ENCODE measurements around the gene HMCN2.

DNA sequence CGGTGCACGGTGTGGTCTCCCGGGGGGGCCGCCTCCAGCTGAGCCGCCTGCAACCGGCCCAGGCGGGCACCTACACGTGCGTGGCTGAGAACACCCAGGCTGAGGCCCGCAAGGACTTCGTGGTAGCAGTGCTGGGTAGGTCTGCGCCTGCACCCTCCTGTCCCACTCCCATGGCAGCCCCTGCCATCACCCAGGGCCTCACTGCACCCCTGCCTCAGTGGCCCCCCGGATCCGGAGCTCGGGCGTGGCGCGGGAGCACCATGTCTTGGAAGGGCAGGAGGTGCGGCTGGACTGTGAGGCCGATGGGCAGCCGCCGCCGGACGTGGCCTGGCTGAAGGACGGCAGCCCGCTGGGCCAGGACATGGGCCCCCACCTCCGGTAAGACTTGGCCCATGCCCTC, 125.4 kb downstream of the HMCN2 start:
- TF ChIP-seq CTCF (IDR thresholded peaks at IDR 0.05) (no peak), EZH2 (IDR thresholded peaks at IDR 0.05; ENCODE audit: borderline replicate concordance, insufficient read depth, low read depth, low read length, poor library complexity, severe bottlenecking) (no peak)
